ENCODE measurements around the gene RNF133. TPM values are rescaled to one million over a fixed set of nuclear protein-coding genes. Genes with fewer than 3 reads are reported as not detected.

RNF133 gene
- total RNA-seq, 1 donor from 2014 or later, result not detected

DNA sequence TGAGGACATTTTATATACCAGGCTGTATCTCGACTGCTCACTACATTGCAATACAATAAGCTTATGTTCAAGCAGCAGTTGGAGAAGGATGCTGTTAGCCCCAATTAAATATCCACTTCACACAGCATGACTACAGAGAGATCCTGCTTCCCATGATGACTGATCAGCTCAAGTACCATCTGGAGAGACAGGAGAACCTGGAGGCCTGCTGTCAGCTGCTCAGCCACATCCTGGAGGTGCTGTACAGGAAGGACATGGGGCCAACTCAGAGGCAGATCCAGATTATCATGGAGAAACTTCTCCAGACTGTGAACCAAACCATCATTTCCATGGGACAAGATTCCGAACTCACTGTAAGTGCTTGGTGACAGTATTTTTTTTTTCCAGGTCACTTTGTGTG is 22.5 kb downstream of the RNF133 start:
- Mint-ChIP-seq H3K27ac (ENCODE audit: unreplicated experiment) (no peak overlapping the region), H3K36me3 (ENCODE audit: unreplicated experiment) (no peaks in the 10 kb centered on the region), H3K4me3 (ENCODE audit: unreplicated experiment) (no peak overlapping the region), H3K9me3 (ENCODE audit: unreplicated experiment) (peaks cover 2% of the 10 kb centered on the region), H3K4me1 (ENCODE audit: low read depth, unreplicated experiment) (peaks cover 4% of the 10 kb centered on the region), H3K27me3 (ENCODE audit: unreplicated experiment) (no peaks in the 10 kb centered on the region)
- TF ChIP-seq, protein P1, sequence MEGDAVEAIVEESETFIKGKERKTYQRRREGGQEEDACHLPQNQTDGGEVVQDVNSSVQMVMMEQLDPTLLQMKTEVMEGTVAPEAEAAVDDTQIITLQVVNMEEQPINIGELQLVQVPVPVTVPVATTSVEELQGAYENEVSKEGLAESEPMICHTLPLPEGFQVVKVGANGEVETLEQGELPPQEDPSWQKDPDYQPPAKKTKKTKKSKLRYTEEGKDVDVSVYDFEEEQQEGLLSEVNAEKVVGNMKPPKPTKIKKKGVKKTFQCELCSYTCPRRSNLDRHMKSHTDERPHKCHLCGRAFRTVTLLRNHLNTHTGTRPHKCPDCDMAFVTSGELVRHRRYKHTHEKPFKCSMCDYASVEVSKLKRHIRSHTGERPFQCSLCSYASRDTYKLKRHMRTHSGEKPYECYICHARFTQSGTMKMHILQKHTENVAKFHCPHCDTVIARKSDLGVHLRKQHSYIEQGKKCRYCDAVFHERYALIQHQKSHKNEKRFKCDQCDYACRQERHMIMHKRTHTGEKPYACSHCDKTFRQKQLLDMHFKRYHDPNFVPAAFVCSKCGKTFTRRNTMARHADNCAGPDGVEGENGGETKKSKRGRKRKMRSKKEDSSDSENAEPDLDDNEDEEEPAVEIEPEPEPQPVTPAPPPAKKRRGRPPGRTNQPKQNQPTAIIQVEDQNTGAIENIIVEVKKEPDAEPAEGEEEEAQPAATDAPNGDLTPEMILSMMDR (IDR thresholded peaks at IDR 0.05; ENCODE audit: partially characterized antibody, unreplicated experiment), result no peak
- DNase-seq, result no peak

GRCh38 chr7:122675621-122676020 is 23.3 kb downstream of the RNF133 start:
- no peak for DNase-seq
- Mint-ChIP-seq H3K27ac (ENCODE audit: unreplicated experiment) (no peak overlapping the region), H3K36me3 (ENCODE audit: unreplicated experiment) (no peaks in the 10 kb centered on the region), H3K9me3 (ENCODE audit: unreplicated experiment) (peaks cover 2% of the 10 kb centered on the region), H3K4me3 (ENCODE audit: unreplicated experiment) (no peak overlapping the region), H3K4me1 (ENCODE audit: low read depth, unreplicated experiment) (peaks cover 5% of the 10 kb centered on the region), H3K27me3 (ENCODE audit: unreplicated experiment) (no peaks in the 10 kb centered on the region)
- TF ChIP-seq, protein P1 (IDR thresholded peaks at IDR 0.05; ENCODE audit: partially characterized antibody, unreplicated experiment), result no peak

GRCh38 chr7:122675011-122675410 is 23.9 kb downstream of the RNF133 start:
- TF ChIP-seq, protein P1 (IDR thresholded peaks at IDR 0.05; ENCODE audit: partially characterized antibody, unreplicated experiment), result no peak
- no peak for DNase-seq
- H3K4me3 Mint-ChIP-seq (ENCODE audit: unreplicated experiment), result no peak overlapping the region
- H3K36me3 Mint-ChIP-seq (ENCODE audit: unreplicated experiment), result no peaks in the 10 kb centered on the region
- H3K27ac Mint-ChIP-seq (ENCODE audit: unreplicated experiment), result no peak overlapping the region
- H3K27me3 Mint-ChIP-seq (ENCODE audit: unreplicated experiment), result no peaks in the 10 kb centered on the region
- H3K4me1 Mint-ChIP-seq (ENCODE audit: low read depth, unreplicated experiment), result peaks cover 5% of the 10 kb centered on the region
- peaks cover 2% of the 10 kb centered on the region for H3K9me3 Mint-ChIP-seq (ENCODE audit: unreplicated experiment)

DNA sequence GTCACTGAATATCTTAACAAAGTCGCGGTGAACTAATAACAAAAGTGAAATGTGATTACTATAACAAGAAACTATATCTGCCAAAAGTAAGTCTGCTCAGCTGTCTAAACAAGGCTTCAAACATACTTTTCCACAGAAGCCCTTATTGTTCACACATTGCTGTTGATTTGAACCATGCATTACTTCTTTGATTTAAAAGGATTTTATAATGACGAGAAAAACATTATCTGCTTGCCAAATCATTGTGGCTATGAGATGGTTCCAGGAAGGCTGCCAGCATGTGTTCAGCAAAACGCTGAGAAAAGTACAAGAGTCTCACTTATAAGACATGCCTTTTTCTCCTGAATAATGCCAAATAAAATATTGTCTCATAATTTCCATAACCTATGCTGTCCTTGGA is 24.4 kb downstream of the RNF133 start:
- H3K36me3 Mint-ChIP-seq (ENCODE audit: unreplicated experiment), result no peaks in the 10 kb centered on the region
- TF ChIP-seq, protein P1 (IDR thresholded peaks at IDR 0.05; ENCODE audit: partially characterized antibody, unreplicated experiment), result no peak
- no peak overlapping the region for H3K4me3 Mint-ChIP-seq (ENCODE audit: unreplicated experiment)
- no peaks in the 10 kb centered on the region for H3K27me3 Mint-ChIP-seq (ENCODE audit: unreplicated experiment)
- no peak for DNase-seq
- H3K9me3 Mint-ChIP-seq (ENCODE audit: unreplicated experiment), result peaks cover 2% of the 10 kb centered on the region
- H3K27ac Mint-ChIP-seq (ENCODE audit: unreplicated experiment), result no peak overlapping the region
- peaks cover 5% of the 10 kb centered on the region for H3K4me1 Mint-ChIP-seq (ENCODE audit: low read depth, unreplicated experiment)

DNA sequence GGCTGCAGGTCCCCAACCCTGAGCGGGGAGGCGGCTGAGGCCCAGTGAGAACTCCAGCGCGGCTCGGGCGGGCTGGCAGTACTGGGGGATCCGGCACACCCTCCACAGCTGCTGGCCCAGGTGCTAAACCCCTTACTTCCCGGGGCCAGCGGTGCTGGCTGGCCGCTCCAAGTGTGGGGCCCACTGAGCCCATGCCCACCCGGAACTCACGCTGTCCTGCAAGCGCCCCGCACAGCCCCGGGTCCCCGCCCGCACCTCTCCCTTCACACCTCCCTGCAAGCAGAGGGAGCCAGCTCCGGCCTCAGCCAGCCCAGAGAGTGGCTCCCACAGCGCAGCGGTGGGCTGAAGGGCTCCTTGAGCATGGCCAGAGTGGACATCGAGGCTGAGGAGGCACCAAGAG is 25.0 kb downstream of the RNF133 start:
- TF ChIP-seq, protein P1 (IDR thresholded peaks at IDR 0.05; ENCODE audit: partially characterized antibody, unreplicated experiment), result no peak
- Mint-ChIP-seq H3K36me3 (ENCODE audit: unreplicated experiment) (no peaks in the 10 kb centered on the region), H3K27me3 (ENCODE audit: unreplicated experiment) (no peaks in the 10 kb centered on the region), H3K27ac (ENCODE audit: unreplicated experiment) (no peak overlapping the region), H3K4me3 (ENCODE audit: unreplicated experiment) (no peak overlapping the region), H3K4me1 (ENCODE audit: low read depth, unreplicated experiment) (peaks cover 5% of the 10 kb centered on the region), H3K9me3 (ENCODE audit: unreplicated experiment) (peaks cover 2% of the 10 kb centered on the region)
- DNase-seq, result no peak
